Psoas muscle (tissue), 8 donors: ENCODE results near the gene PDF. TPM values are rescaled to one million over a fixed set of nuclear protein-coding genes. Genes with fewer than 3 reads are reported as not detected.

Experiments
- ATAC-seq, 4 donors: fragments of 200-7000 bp; cut with Tn5 transposase; one replicate each; pipeline ENCODE4 v1.9.1; 2020; ENCODE audit warnings: moderate library complexity in 3 of 4, mild to moderate bottlenecking in 2 of 4
- DNase-seq, 2 donors: peaks; one replicate each; pipeline ENCODE4 v3.0.0-alpha.2; 2020
- H3K27ac ChIP-seq: fragments of 200-600 bp; one replicate; pipeline ENCODE4 v1.8.0; 2022
- H3K27me3 ChIP-seq, 3 donors: fragments of 200-600 bp in 1 of 3; one replicate each; pipeline versions ENCODE4 v1.6.1 to v1.8.0; 2013 to 2022; ENCODE audit warnings: low read length in 2 of 3, mild to moderate bottlenecking in 2 of 3, moderate library complexity in 1 of 3; ENCODE audit not compliant: insufficient read depth in 3 of 3
- H3K36me3 ChIP-seq, 2 donors: fragments of 200-600 bp in 1 of 2; one replicate each; pipeline versions ENCODE4 v1.6.1 to v1.8.0; 2013 to 2022; ENCODE audit warnings: low read depth in 1 of 2, mild to moderate bottlenecking in 1 of 2, moderate library complexity in 1 of 2; ENCODE audit not compliant: insufficient read depth in 1 of 2
- H3K4me1 ChIP-seq: fragments of 200-600 bp; one replicate; pipeline ENCODE4 v1.8.0; 2022
- H3K4me3 ChIP-seq: fragments of 200-600 bp; one replicate; pipeline ENCODE4 v1.8.0; 2022; ENCODE audit warnings: mild to moderate bottlenecking
- H3K9me3 ChIP-seq: fragments of 200-600 bp; one replicate; pipeline ENCODE4 v1.8.0; 2022
- CTCF ChIP-seq: fragments of 200-600 bp; IDR thresholded peaks from one replicate; pipeline ENCODE4 v1.8.0; 2022; ENCODE audit warnings: antibody characterized with exemption
- WGBS, 3 donors: extraction: QIAGEN DNeasy Blood & Tissue Kit; methylation state at CpG; one replicate each; pipeline versions ENCODE4 v1.1.6 to v1.1.7; 2013; 5-methylcytosine and 5-hydroxymethylcytosine counted together
- intact Hi-C, 2 donors: fragments of 100-400 bp; cut with DNase I; formaldehyde crosslinking; loops; one replicate each; pipeline versions ENCODE4 v1.11.0 to v1.14.2; 2022
- polyA plus RNA-seq, 3 donors: library from polyadenylated mRNA; stranded (reverse); fragments of 200-250 nt; gene quantifications; one replicate each; pipeline ENCODE4 v1.2.3, GENCODE V29; 2013
- total RNA-seq, 4 donors: library from RNA; stranded (reverse); fragmentation: NEBNext Ultra II Directional in 2 of 4; extraction: Animal tissue kit (Norgen Biotek cat#: 25700) in 2 of 4; gene quantifications; one replicate each; pipeline versions ENCODE4 v1.2.1 to v1.2.4, GENCODE V29; 2021 to 2023
- donor health status: healthy with polysubstance abuse.
- donor health status: DM: no; HTN: no; CAD: no; lungs with moderate emphysema.
- donor health status: Bipolar disorder and iron deficiency.
- donor health status: healthy.
- donor health status: DM: yes; HTN: yes; CAD: no.
- donor health status: DM: no; HTN: no; CAD: no.
- donor health status: DM: no; HTN: no; CAD: no.
- donor health status: DM: yes; HTN: yes; CAD: no.

Gene PDF
- total and polyA plus RNA-seq, 7 donors = 6.8 to 19.8 (median 9.6) TPM

DNA sequence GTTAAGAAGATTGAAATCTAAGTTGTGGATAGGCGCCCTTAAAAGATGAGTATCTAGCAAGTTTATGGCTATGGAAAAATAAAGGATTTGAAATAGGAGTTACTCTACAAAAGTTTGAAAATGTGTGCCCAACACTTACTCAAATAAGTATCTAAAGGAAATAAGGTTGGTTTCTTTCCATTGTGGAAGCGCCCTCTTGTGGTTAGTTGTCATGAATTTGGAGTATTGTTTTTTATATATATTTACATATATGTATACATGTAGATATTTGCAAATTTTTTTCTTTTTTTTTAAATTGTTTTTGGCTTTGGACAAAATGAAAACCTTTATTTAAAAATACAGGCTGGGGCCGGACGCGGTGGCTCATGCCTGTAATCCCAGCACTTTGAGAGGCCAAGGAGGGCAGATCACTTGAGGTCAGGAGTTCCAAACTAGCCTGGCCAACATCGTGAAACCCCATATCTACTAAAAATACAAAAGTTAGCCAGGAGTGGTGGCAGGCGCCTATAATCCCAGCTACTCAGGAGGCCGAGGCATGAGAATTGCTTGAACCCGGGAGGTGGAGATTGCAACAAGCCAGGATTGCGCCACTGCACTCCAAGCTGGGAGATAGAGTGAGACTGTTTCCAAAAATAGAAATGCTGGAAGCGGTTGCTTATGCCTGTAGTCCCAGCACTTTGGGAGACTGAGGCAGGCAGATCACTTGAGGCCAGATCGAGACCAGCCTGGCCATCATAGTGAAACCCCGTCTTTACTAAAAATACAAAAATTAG lies 43.3 kb downstream of the PDF start:
- peaks cover 17% of the 10 kb centered on the region for H3K4me1 ChIP-seq
- peak overlapping the region; percentile 71 for H3K27ac ChIP-seq
- no peak overlapping the region for H3K4me3 ChIP-seq
- peak; percentile 91 to 93 (median 92) for ATAC-seq
- DNase-seq = peak; percentile 79 to 91
- intact Hi-C loops = loop anchor here (2.0 to 5.0 kb wide), 3 partner anchors 100 to 136 kb away; partner anchors contain the start of gene SNTB2 (in 1 of the 2)
- H3K9me3 ChIP-seq = no peaks in the 10 kb centered on the region
- WGBS, 3 donors = 23 to 43% (median 34%) methylated on average over 13 of the region's 13 CpGs
- peaks cover 3 to 15% of the 10 kb centered on the region in 2 donors for H3K36me3 ChIP-seq
- peak; percentile 71 for TF ChIP-seq CTCF
- no peaks in the 10 kb centered on the region for H3K27me3 ChIP-seq

DNA sequence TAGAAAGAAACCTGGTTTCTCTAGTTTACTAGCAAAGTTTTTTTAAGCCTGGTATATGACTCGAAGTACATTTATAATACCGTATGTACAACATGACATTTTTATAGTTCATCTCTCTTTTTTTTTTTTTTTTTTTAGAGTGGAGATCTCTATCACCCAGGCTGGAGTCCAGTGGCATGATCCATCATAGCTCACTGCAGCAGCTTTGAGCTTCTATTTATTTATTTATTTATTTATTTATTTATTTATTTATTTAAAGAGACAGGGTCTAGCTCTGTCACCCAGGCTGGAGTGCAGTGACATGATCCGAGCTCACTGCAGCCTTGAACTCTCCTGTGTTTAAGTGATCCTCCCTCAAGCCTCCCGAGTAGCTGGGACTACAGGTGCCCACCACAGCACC lies 45.1 kb downstream of the PDF start:
- WGBS, 3 donors = 76 to 84% (median 82%) methylated on average over 4 of the region's 4 CpGs

GRCh38 chr16:69283851-69284250 lies 46.5 kb downstream of the PDF start:
- Histone ChIP-seq H3K9me3 (no peaks in the 10 kb centered on the region), H3K27ac (no peak overlapping the region), H3K4me3 (no peak overlapping the region), H3K36me3 (peaks cover 3 to 15% of the 10 kb centered on the region in 2 donors), H3K4me1 (peaks cover 18% of the 10 kb centered on the region), H3K27me3 (no peaks in the 10 kb centered on the region)
- intact Hi-C loops = no loop called here
- no peak for TF ChIP-seq CTCF
- ATAC-seq = no peak
- no peak for DNase-seq
- WGBS, 3 donors = 89 to 94% (median 92%) methylated on average over 4 of the region's 4 CpGs

More for the DNA sequence above, 45.1 kb downstream of the PDF start:
- no peak overlapping the region for H3K4me3 ChIP-seq
- no peak for ATAC-seq
- TF ChIP-seq CTCF = no peak
- DNase-seq = no peak
- no peaks in the 10 kb centered on the region for H3K9me3 ChIP-seq
- no peaks in the 10 kb centered on the region for H3K27me3 ChIP-seq
- intact Hi-C loops = loop anchor here (5.0 kb wide), 2 partner anchors 98 to 133 kb away; partner anchors contain the start of gene SNTB2 (in 1 of the 2)
- no peak overlapping the region for H3K27ac ChIP-seq
- H3K36me3 ChIP-seq = peaks cover 3 to 15% of the 10 kb centered on the region in 2 donors
- H3K4me1 ChIP-seq = peaks cover 18% of the 10 kb centered on the region

DNA sequence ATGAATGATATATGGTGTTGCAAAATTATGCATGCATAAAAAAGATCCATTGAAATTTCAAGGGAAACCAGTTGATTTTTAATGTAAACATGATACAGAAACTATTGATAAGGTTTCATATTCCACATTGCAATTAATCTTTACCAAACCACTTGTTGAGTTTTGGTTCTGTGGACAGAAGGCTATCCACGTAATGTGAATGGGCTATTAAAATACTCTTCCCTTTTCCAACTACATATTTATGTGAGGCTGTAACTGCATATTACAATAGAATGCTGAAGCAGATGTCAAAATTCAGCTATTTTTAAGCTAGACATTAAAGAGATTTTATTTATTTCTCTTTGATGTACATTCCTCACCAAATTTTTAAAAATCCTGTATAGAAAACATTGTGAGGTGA lies 53.0 kb downstream of the PDF start:
- DNase-seq (no peak), ATAC-seq (no peak)
- no peak overlapping the region for H3K4me3 ChIP-seq
- peaks cover 26% of the 10 kb centered on the region for H3K4me1 ChIP-seq
- 28 to 45% (median 29%) methylated on average over 1 of the region's 1 CpG for WGBS, 3 donors
- H3K9me3 ChIP-seq = no peaks in the 10 kb centered on the region
- intact Hi-C loops = loop anchor here in 1 of 2 donors (10.0 kb wide), 1 partner anchor 93 kb away; the partner anchor contains the start of gene SNTB2
- H3K36me3 ChIP-seq = no peaks in the 10 kb centered on the region
- no peak overlapping the region for H3K27ac ChIP-seq
- no peaks in the 10 kb centered on the region for H3K27me3 ChIP-seq
- TF ChIP-seq CTCF = no peak

Other genes starting within 250 kb of the PDF start
- gene HAS3, start 224.9 kb downstream of the PDF start, total RNA-seq = 1 to 10 TPM in 2 of 4 donors, under 1 TPM in 2; 0.40 to 1.8 (median 1.00) TPM
- under 1 TPM; 0.51 to 0.86 (median 0.76) TPM for gene HAS3, start 224.9 kb downstream of the PDF start, polyA plus RNA-seq
- gene CHTF8, start 198.0 kb downstream of the PDF start, total RNA-seq = 10 to 100 TPM; 26.2 to 69.1 (median 49.9) TPM
- gene CHTF8, start 198.0 kb downstream of the PDF start, polyA plus RNA-seq = 10 to 100 TPM; 28.3 to 63.6 (median 46.7) TPM
- 10 to 100 TPM; 38.8 to 85.3 (median 73.1) TPM for gene UTP4, start 197.9 kb downstream of the PDF start, total RNA-seq
- gene UTP4, start 197.9 kb downstream of the PDF start, polyA plus RNA-seq = 100 to 1,000 TPM in 1 of 3 donors, 10 to 100 TPM in 2; 64.9 to 107 (median 75.8) TPM
- 10 to 100 TPM; 12.6 to 19.4 (median 14.7) TPM for gene SNTB2, start 143.4 kb downstream of the PDF start, total RNA-seq
- gene SNTB2, start 143.4 kb downstream of the PDF start, polyA plus RNA-seq = 1 to 10 TPM; 2.7 to 8.4 (median 6.5) TPM
- gene VPS4A, start 19.2 kb downstream of the PDF start, total RNA-seq = 10 to 100 TPM; 46.2 to 60.6 (median 55.5) TPM
- gene VPS4A, start 19.2 kb downstream of the PDF start, polyA plus RNA-seq = 10 to 100 TPM; 38.1 to 76.2 (median 56.5) TPM
- gene COG8, start 9.0 kb upstream of the PDF start, total RNA-seq = 10 to 100 TPM; 28.3 to 36.5 (median 35.4) TPM
- gene COG8, start 9.0 kb upstream of the PDF start, polyA plus RNA-seq = 10 to 100 TPM; 16.7 to 25.3 (median 22.6) TPM
- gene NIP7, start 9.2 kb upstream of the PDF start, total RNA-seq = 10 to 100 TPM; 12.8 to 24.8 (median 16.6) TPM
- gene NIP7, start 9.2 kb upstream of the PDF start, polyA plus RNA-seq = 10 to 100 TPM in 2 of 3 donors, 1 to 10 TPM in 1; 9.2 to 21.1 (median 15.6) TPM
- under 1 TPM in 2 of 4 donors, not detected in 2; 0.26 to 0.34 TPM for gene TMED6, start 21.2 kb upstream of the PDF start, total RNA-seq
- under 1 TPM in 2 of 3 donors, not detected in 1; 0.09 to 0.13 TPM for gene TMED6, start 21.2 kb upstream of the PDF start, polyA plus RNA-seq
- 10 to 100 TPM; 39.3 to 45.1 (median 40.4) TPM for gene TERF2, start 55.4 kb upstream of the PDF start, total RNA-seq
- gene TERF2, start 55.4 kb upstream of the PDF start, polyA plus RNA-seq = 10 to 100 TPM; 17.7 to 36.8 (median 26.6) TPM
- gene CYB5B, start 94.0 kb upstream of the PDF start, total RNA-seq = 10 to 100 TPM; 50.1 to 68.4 (median 55.0) TPM
- gene CYB5B, start 94.0 kb upstream of the PDF start, polyA plus RNA-seq = 10 to 100 TPM; 42.1 to 92.8 (median 54.5) TPM
- 10 to 100 TPM; 18.8 to 27.9 (median 22.4) TPM for gene NFAT5, start 235.4 kb upstream of the PDF start, total RNA-seq
- gene NFAT5, start 235.4 kb upstream of the PDF start, polyA plus RNA-seq = 1 to 10 TPM; 1.6 to 5.9 (median 2.0) TPM